Mucosa of stomach (tissue), 1 donor: ENCODE data around the gene CYB561D2.

ENCODE experiments used
- H3K27me3 ChIP-seq: one replicate; pipeline ENCODE4 v1.7.0; 2013; ENCODE audit warnings: mild to moderate bottlenecking, low read length; ENCODE audit not compliant: control insufficient read depth, insufficient read depth
- H3K36me3 ChIP-seq: one replicate; pipeline ENCODE4 v1.7.0; 2013; ENCODE audit warnings: low read length; ENCODE audit not compliant: control insufficient read depth, insufficient read depth
- H3K4me1 ChIP-seq: one replicate; pipeline ENCODE4 v1.7.0; 2013; ENCODE audit warnings: mild to moderate bottlenecking, low read length; ENCODE audit not compliant: control insufficient read depth, insufficient read depth
- H3K4me3 ChIP-seq: one replicate; pipeline ENCODE4 v1.7.0; 2013; ENCODE audit warnings: low read length
- H3K9ac ChIP-seq: one replicate; pipeline ENCODE4 v1.7.0; 2013; ENCODE audit warnings: mild to moderate bottlenecking, low read length, moderate library complexity
- H3K9me3 ChIP-seq: one replicate; pipeline ENCODE4 v1.7.0; 2013; ENCODE audit warnings: mild to moderate bottlenecking, low read length, moderate library complexity; ENCODE audit not compliant: control insufficient read depth
- donor health status: Pancreatic carcinoma.

The CYB561D2 gene

GRCh38 chr3:50339485-50340146 is 11.0 kb upstream of the CYB561D2 start:
- Histone ChIP-seq H3K4me1 (peaks cover 54% of the 10 kb centered on the region), H3K9ac (peak overlapping the region; percentile 61), H3K27me3 (no peaks in the 10 kb centered on the region), H3K4me3 (peak overlapping the region; percentile 67), H3K36me3 (no peaks in the 10 kb centered on the region), H3K9me3 (no peaks in the 10 kb centered on the region)

- no peaks in the 10 kb centered on the region for H3K9me3 ChIP-seq
- peak overlapping the region; percentile 61 for H3K9ac ChIP-seq
- no peaks in the 10 kb centered on the region for H3K36me3 ChIP-seq
- peak overlapping the region; percentile 67 for H3K4me3 ChIP-seq
- H3K4me1 ChIP-seq: peaks cover 51% of the 10 kb centered on the region
- H3K27me3 ChIP-seq: no peaks in the 10 kb centered on the region
Observed at GRCh38 chr3:50340147-50340447, 10.6 kb upstream of the CYB561D2 start.

GRCh38 chr3:50340448-50341329 is 10.0 kb upstream of the CYB561D2 start, which contains the start of gene RASSF1:
TSS of gene RASSF1 (minus strand) at chr3:50340836. CDS start at chr3:50340805, 31 bp downstream.
- peak within 1 kb of the TSS; percentile 67 for H3K4me3 ChIP-seq
- H3K4me1 ChIP-seq: peaks cover 52% of the 10 kb centered on the region
- H3K9ac ChIP-seq: peak within 1 kb of the TSS; percentile 61
- H3K27me3 ChIP-seq: no peaks in the 10 kb centered on the region
- H3K9me3 ChIP-seq: no peaks in the 10 kb centered on the region
- no peaks in the 10 kb centered on the region for H3K36me3 ChIP-seq

GRCh38 chr3:50341537-50341936 is 9.1 kb upstream of the CYB561D2 start:
- Histone ChIP-seq H3K27me3 (no peaks in the 10 kb centered on the region), H3K4me3 (no peak overlapping the region), H3K4me1 (peaks cover 47% of the 10 kb centered on the region), H3K9me3 (no peaks in the 10 kb centered on the region), H3K36me3 (no peaks in the 10 kb centered on the region), H3K9ac (peak overlapping the region; percentile 61)

GRCh38 chr3:50341996-50342650 is 8.5 kb upstream of the CYB561D2 start:
- no peak overlapping the region for H3K9ac ChIP-seq
- peaks cover 47% of the 10 kb centered on the region for H3K4me1 ChIP-seq
- H3K36me3 ChIP-seq: no peaks in the 10 kb centered on the region
- H3K9me3 ChIP-seq: no peaks in the 10 kb centered on the region
- H3K27me3 ChIP-seq: no peaks in the 10 kb centered on the region
- no peak overlapping the region for H3K4me3 ChIP-seq

- Histone ChIP-seq H3K4me3 (no peak overlapping the region), H3K4me1 (peaks cover 48% of the 10 kb centered on the region), H3K9me3 (no peaks in the 10 kb centered on the region), H3K27me3 (no peaks in the 10 kb centered on the region), H3K36me3 (peaks cover 1% of the 10 kb centered on the region), H3K9ac (no peak overlapping the region)
Observed at GRCh38 chr3:50342813-50343633, 7.6 kb upstream of the CYB561D2 start.

GRCh38 chr3:50345008-50345407 is 5.7 kb upstream of the CYB561D2 start:
- Histone ChIP-seq H3K4me3 (no peak overlapping the region), H3K4me1 (peaks cover 42% of the 10 kb centered on the region)

GRCh38 chr3:50345586-50346234 is 5.0 kb upstream of the CYB561D2 start, which contains the start of gene ZMYND10:
TSS of gene ZMYND10 (minus strand) at chr3:50345732. CDS start at chr3:50345579, 153 bp downstream.
- Histone ChIP-seq H3K27me3 (no peaks in the 10 kb centered on the region), H3K9ac (peak within 1 kb of the TSS; percentile 47), H3K4me3 (no peak within 1 kb of the TSS), H3K4me1 (peaks cover 41% of the 10 kb centered on the region), H3K36me3 (peaks cover 8% of the 10 kb centered on the region), H3K9me3 (no peaks in the 10 kb centered on the region)

More at GRCh38 chr3:50345008-50345407, 5.7 kb upstream of the CYB561D2 start:
- H3K9ac ChIP-seq: peak overlapping the region; percentile 47
- H3K36me3 ChIP-seq: peaks cover 8% of the 10 kb centered on the region
- no peaks in the 10 kb centered on the region for H3K9me3 ChIP-seq
- no peaks in the 10 kb centered on the region for H3K27me3 ChIP-seq

GRCh38 chr3:50347187-50347813 is 3.4 kb upstream of the CYB561D2 start:
- H3K27me3 ChIP-seq: no peaks in the 10 kb centered on the region
- H3K9me3 ChIP-seq: no peaks in the 10 kb centered on the region
- peaks cover 40% of the 10 kb centered on the region for H3K4me1 ChIP-seq
- H3K36me3 ChIP-seq: peaks cover 8% of the 10 kb centered on the region
- H3K4me3 ChIP-seq: no peak overlapping the region
- H3K9ac ChIP-seq: no peak overlapping the region

GRCh38 chr3:50350213-50350526 is 492 bp upstream of the CYB561D2 start:
- peaks cover 8% of the 10 kb centered on the region for H3K36me3 ChIP-seq
- H3K9ac ChIP-seq: peak overlapping the region; percentile 77
- no peaks in the 10 kb centered on the region for H3K27me3 ChIP-seq
- no peaks in the 10 kb centered on the region for H3K9me3 ChIP-seq
- peak overlapping the region; percentile 91 for H3K4me3 ChIP-seq
- peaks cover 44% of the 10 kb centered on the region for H3K4me1 ChIP-seq

GRCh38 chr3:50351323-50351697 is 648 bp downstream of the CYB561D2 start:
- peak overlapping the region; percentile 91 for H3K4me3 ChIP-seq
- no peaks in the 10 kb centered on the region for H3K9me3 ChIP-seq
- H3K27me3 ChIP-seq: no peaks in the 10 kb centered on the region
- H3K36me3 ChIP-seq: peaks cover 8% of the 10 kb centered on the region
- H3K4me1 ChIP-seq: peaks cover 47% of the 10 kb centered on the region
- H3K9ac ChIP-seq: peak overlapping the region; percentile 77
